Measurements from ENCODE around the gene ARL6IP1. TPM values are rescaled to one million over a fixed set of nuclear protein-coding genes. Genes with fewer than 3 reads are reported as not detected.
"Not testable (repeated sequence)": the region's sequence is repeated elsewhere in the genome, so short reads cannot be mapped to it uniquely, and the experiment has no call there.

The ARL6IP1 gene
- total RNA-seq, 1 experiment from 2014 or later, result 197 TPM

DNA sequence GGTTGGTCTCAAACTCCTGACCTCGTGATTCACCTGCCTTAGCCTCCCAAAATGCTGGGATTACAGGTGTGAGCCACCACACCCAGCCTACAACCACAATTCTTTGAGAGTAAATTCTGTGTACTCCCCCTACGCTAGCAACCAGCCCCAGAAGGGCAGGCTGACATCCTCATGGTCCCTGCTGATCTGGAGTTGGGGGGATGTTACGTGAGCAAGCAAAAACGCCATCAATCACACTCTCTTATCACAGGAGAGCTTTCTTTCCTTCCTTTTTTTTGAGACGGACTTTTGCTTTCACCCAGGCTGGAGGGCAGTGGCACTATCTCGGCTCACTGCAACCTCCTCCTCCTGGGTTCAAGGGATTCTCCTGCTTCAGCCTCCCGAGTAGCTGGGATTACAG, 29.2 kb downstream of the ARL6IP1 start:
- H3K27me3 ChIP-seq (ENCODE audit: insufficient read depth, low read length); H3K4ac ChIP-seq (ENCODE audit: low read depth, low read length); H3K23me2 ChIP-seq (ENCODE audit: insufficient read length, low read depth, low read length, poor library complexity, severe bottlenecking); H3K36me3 Mint-ChIP-seq (ENCODE audit: insufficient read depth in 1 of 3, low read depth in 3 of 3); H3K4me1 ChIP-seq (ENCODE audit: insufficient read depth, low read length); H3K79me1 ChIP-seq (ENCODE audit: insufficient read depth, low read depth, low read length, poor library complexity, severe bottlenecking); H2AFZ ChIP-seq (ENCODE audit: low read length); H3K18ac ChIP-seq (ENCODE audit: insufficient read length, low read depth, low read length); H3T11ph ChIP-seq (ENCODE audit: low read length); H2BK120ac ChIP-seq (ENCODE audit: low read depth, low read length, poor library complexity, severe bottlenecking); H4K91ac ChIP-seq (ENCODE audit: insufficient read length, low read depth, low read length); H3K56ac ChIP-seq (ENCODE audit: insufficient read length, low read depth, low read length); H4K8ac ChIP-seq (replicated peaks; ENCODE audit: insufficient read length, low read depth, low read length); H3K9ac ChIP-seq (ENCODE audit: extremely low read depth, insufficient read length, low read length); DNase-seq; H2AK5ac ChIP-seq (ENCODE audit: insufficient read length, low read length); H3K14ac ChIP-seq (ENCODE audit: insufficient read depth, low read length); H3K9me3 Mint-ChIP-seq; H3K23ac ChIP-seq (ENCODE audit: insufficient read length, low read depth, low read length); H3K79me2 ChIP-seq (ENCODE audit: insufficient read depth, low read length); H2BK12ac ChIP-seq (ENCODE audit: insufficient read length, low read depth, low read length); H2BK5ac ChIP-seq (ENCODE audit: insufficient read length, low read length); H3K27ac ChIP-seq (ENCODE audit: insufficient read length, low read depth, low read length); H2BK20ac ChIP-seq (ENCODE audit: low read depth, low read length, poor library complexity, severe bottlenecking); H3K9me3 ChIP-seq (ENCODE audit: control insufficient read depth, low read depth, low read length); H3K27ac Mint-ChIP-seq; H3K27me3 Mint-ChIP-seq (ENCODE audit: low read depth); H2BK15ac ChIP-seq (ENCODE audit: low read depth, low read length); H4K20me1 ChIP-seq (ENCODE audit: control insufficient read depth, insufficient read depth, insufficient read length); H3K4me1 Mint-ChIP-seq; H3K4me2 ChIP-seq (ENCODE audit: insufficient read depth, insufficient read length, low read length); H4K5ac ChIP-seq (ENCODE audit: insufficient read length, low read depth, low read length): not testable (repeated sequence)
- WGBS (ENCODE audit: extremely low coverage, insufficient read length, low lambda C conversion rate), result no CpG with 5 or more reads among the region's 7 CpGs
- H3K4me3 Mint-ChIP-seq, result peak overlapping the region in 1 of 2 experiments; percentile 17; a peak in 1 of 5 replicates

DNA sequence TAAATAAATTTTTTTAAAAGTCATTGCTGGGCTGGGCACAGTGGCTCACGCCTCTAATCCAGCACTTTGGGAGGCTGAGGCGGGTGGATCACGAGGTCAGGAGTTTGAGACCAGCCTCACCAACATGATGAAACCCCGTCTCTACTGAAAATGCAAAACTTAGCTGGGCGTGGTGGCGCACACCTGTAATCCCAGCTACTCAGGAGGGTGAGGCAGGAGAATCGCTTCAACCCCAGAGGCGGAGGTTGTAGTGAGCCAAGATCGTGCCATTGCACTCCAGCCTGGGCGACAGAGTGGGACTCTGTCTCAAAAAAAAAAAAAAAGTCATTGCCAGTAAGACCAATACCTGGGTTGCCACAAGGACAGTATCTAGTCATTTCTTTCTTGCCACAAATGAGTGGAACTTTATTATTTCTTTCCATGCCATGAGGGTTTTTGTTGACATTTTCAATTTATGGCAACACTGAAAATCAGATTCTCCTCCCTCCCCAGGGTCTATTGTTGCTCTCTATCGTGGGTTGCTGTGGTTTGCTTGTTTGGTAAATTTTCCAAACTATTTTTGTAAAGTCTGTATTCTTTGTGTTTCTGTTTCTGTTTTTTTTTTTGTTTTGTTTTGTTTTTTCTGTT, 30.9 kb downstream of the ARL6IP1 start:
- H3K4ac ChIP-seq (ENCODE audit: low read depth, low read length); H3K9me3 ChIP-seq (ENCODE audit: control insufficient read depth, low read depth, low read length); H2BK15ac ChIP-seq (ENCODE audit: low read depth, low read length); H3K18ac ChIP-seq (ENCODE audit: insufficient read length, low read depth, low read length); H4K5ac ChIP-seq (ENCODE audit: insufficient read length, low read depth, low read length); H3K4me1 Mint-ChIP-seq; H3K36me3 Mint-ChIP-seq (ENCODE audit: insufficient read depth in 1 of 3, low read depth in 3 of 3); H4K91ac ChIP-seq (ENCODE audit: insufficient read length, low read depth, low read length); H2AFZ ChIP-seq (ENCODE audit: low read length); H3K23me2 ChIP-seq (ENCODE audit: insufficient read length, low read depth, low read length, poor library complexity, severe bottlenecking); H3K27me3 ChIP-seq (ENCODE audit: insufficient read depth, low read length); DNase-seq; H3K23ac ChIP-seq (ENCODE audit: insufficient read length, low read depth, low read length); H3K14ac ChIP-seq (ENCODE audit: insufficient read depth, low read length); H3K56ac ChIP-seq (ENCODE audit: insufficient read length, low read depth, low read length); H3K9me3 Mint-ChIP-seq; H3K9ac ChIP-seq (ENCODE audit: extremely low read depth, insufficient read length, low read length); H2BK120ac ChIP-seq (ENCODE audit: low read depth, low read length, poor library complexity, severe bottlenecking); H3K79me1 ChIP-seq (ENCODE audit: insufficient read depth, low read depth, low read length, poor library complexity, severe bottlenecking); H2BK5ac ChIP-seq (ENCODE audit: insufficient read length, low read length); H3K4me2 ChIP-seq (ENCODE audit: insufficient read depth, insufficient read length, low read length); H2AK5ac ChIP-seq (ENCODE audit: insufficient read length, low read length); H3K27ac Mint-ChIP-seq; H2BK12ac ChIP-seq (ENCODE audit: insufficient read length, low read depth, low read length); H2BK20ac ChIP-seq (ENCODE audit: low read depth, low read length, poor library complexity, severe bottlenecking); H3K4me3 Mint-ChIP-seq; H3K4me1 ChIP-seq (ENCODE audit: insufficient read depth, low read length); H3K27me3 Mint-ChIP-seq (ENCODE audit: low read depth); H4K20me1 ChIP-seq (ENCODE audit: control insufficient read depth, insufficient read depth, insufficient read length); H3K79me2 ChIP-seq (ENCODE audit: insufficient read depth, low read length); H3K27ac ChIP-seq (ENCODE audit: insufficient read length, low read depth, low read length); H3T11ph ChIP-seq (ENCODE audit: low read length); H4K8ac ChIP-seq (replicated peaks; ENCODE audit: insufficient read length, low read depth, low read length): not testable (repeated sequence)
- WGBS (ENCODE audit: extremely low coverage, insufficient read length, low lambda C conversion rate), result no CpG with 5 or more reads among the region's 11 CpGs

Measured in H9 (cell line).